ENCODE results near the gene MX1. TPM values are rescaled to one million over a fixed set of nuclear protein-coding genes. Genes with fewer than 3 reads are reported as not detected.

Gene MX1
- total RNA-seq, 1 experiment from 2014 or later, result 1.2 TPM

- no peak overlapping the region for H3K27ac ChIP-seq (ENCODE audit: low read depth, low read length, poor library complexity, severe bottlenecking)
- intact Hi-C loops (cut with micrococcal nuclease; ENCODE audit: unreplicated experiment), result no loop called here
- H3K4me1 ChIP-seq (ENCODE audit: insufficient read depth, low read length, poor library complexity, severe bottlenecking), result no peaks in the 10 kb centered on the region
- H3K9me3 ChIP-seq (ENCODE audit: low read depth, low read length, poor library complexity, severe bottlenecking), result no peaks in the 10 kb centered on the region
- DNase-seq (ENCODE audit: low spot score), result no peak
- no peak for TF ChIP-seq CTCF (conservative IDR thresholded peaks at IDR 0.05; ENCODE audit: low read depth, low read length)
- TF ChIP-seq EZH2 (IDR thresholded peaks at IDR 0.05; ENCODE audit: borderline replicate concordance, low read depth, low read length, poor library complexity, severe bottlenecking), result no peak
- BruUV-seq (replicated peaks), result no TSS peak
- H3K27me3 ChIP-seq (replicated peaks; ENCODE audit: insufficient read depth, low read depth, low read length, poor library complexity), result peaks cover 45% of the 10 kb centered on the region
- CTCF ChIA-PET, result no interaction called here
- no peaks in the 10 kb centered on the region for H3K36me3 ChIP-seq (ENCODE audit: insufficient read depth, low read length, poor library complexity, severe bottlenecking)
- H3K4me3 ChIP-seq (ENCODE audit: low read depth, low read length, poor library complexity, severe bottlenecking), result no peak overlapping the region
- POLR2A ChIA-PET (ENCODE audit: low non-redundant PET), result no interaction called here
Measured at GRCh38 chr21:41504030-41504429, 78.0 kb downstream of the MX1 start.

GRCh38 chr21:41506005-41506594 is 80.1 kb downstream of the MX1 start:
- no peak for DNase-seq (ENCODE audit: low spot score)
- intact Hi-C loops (cut with micrococcal nuclease; ENCODE audit: unreplicated experiment), result no loop called here
- CTCF ChIA-PET, result no interaction called here
- no peaks in the 10 kb centered on the region for H3K36me3 ChIP-seq (ENCODE audit: insufficient read depth, low read length, poor library complexity, severe bottlenecking)
- TF ChIP-seq CTCF (conservative IDR thresholded peaks at IDR 0.05; ENCODE audit: low read depth, low read length) (no peak), EZH2 (IDR thresholded peaks at IDR 0.05; ENCODE audit: borderline replicate concordance, low read depth, low read length, poor library complexity, severe bottlenecking) (no peak)
- no peak overlapping the region for H3K27ac ChIP-seq (ENCODE audit: low read depth, low read length, poor library complexity, severe bottlenecking)
- H3K27me3 ChIP-seq (replicated peaks; ENCODE audit: insufficient read depth, low read depth, low read length, poor library complexity), result peaks cover 51% of the 10 kb centered on the region
- H3K4me3 ChIP-seq (ENCODE audit: low read depth, low read length, poor library complexity, severe bottlenecking), result no peak overlapping the region
- no TSS peak for BruUV-seq (replicated peaks)
- POLR2A ChIA-PET (ENCODE audit: low non-redundant PET), result no interaction called here
- no peaks in the 10 kb centered on the region for H3K9me3 ChIP-seq (ENCODE audit: low read depth, low read length, poor library complexity, severe bottlenecking)
- H3K4me1 ChIP-seq (ENCODE audit: insufficient read depth, low read length, poor library complexity, severe bottlenecking), result no peaks in the 10 kb centered on the region

DNA sequence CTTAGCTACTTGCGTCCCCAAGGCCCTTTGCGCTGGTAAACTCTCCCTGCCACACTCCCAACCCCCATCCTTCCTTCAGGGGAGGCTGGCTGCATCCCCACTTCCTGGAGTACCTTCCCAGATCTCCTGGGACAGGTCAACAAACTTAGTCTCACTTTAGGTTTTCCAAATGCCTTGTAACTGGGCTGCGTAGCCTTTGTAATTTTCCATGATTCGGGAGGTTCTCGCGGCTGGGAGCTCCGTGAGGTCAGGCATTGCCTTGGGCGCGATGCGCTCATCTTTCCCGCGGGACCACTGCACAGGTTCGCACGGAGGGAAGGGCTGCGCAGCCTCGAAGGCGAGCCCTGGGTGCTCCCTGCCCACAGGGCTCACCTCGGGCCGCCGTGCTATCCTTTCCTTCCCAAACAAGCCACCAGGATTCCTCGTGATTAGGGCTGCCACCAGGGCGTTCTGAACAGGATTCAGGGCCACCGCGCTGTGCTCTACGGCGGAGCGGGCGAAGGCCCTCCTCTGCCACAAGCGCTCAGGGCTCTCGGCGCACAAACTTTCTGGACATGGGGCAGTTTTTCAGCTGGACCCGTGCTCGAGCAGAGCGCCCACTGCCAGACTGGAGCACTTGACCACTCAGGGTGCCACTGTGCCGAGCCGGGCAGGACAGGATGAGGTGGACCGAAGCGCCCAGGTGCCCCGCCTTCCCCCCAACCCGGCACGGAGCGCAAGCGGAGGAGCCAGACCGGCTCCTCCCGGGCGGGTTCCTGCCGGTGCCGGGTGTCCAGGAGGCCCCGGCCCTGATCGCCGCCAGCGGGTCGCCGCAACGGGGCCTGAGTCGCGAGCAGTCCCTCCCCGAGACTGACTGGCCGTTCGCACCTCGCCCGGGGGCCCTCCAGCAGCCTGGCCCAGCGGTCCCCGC is 80.8 kb downstream of the MX1 start:
- Histone ChIP-seq H3K36me3 (ENCODE audit: insufficient read depth, low read length, poor library complexity, severe bottlenecking) (no peaks in the 10 kb centered on the region), H3K4me1 (ENCODE audit: insufficient read depth, low read length, poor library complexity, severe bottlenecking) (no peaks in the 10 kb centered on the region), H3K4me3 (ENCODE audit: low read depth, low read length, poor library complexity, severe bottlenecking) (no peak overlapping the region), H3K27me3 (replicated peaks; ENCODE audit: insufficient read depth, low read depth, low read length, poor library complexity) (peaks cover 51% of the 10 kb centered on the region), H3K9me3 (ENCODE audit: low read depth, low read length, poor library complexity, severe bottlenecking) (no peaks in the 10 kb centered on the region), H3K27ac (ENCODE audit: low read depth, low read length, poor library complexity, severe bottlenecking) (no peak overlapping the region)
- POLR2A ChIA-PET (ENCODE audit: low non-redundant PET), result no interaction called here
- no TSS peak for BruUV-seq (replicated peaks)
- no peak for DNase-seq (ENCODE audit: low spot score)
- CTCF ChIA-PET, result no interaction called here
- intact Hi-C loops (cut with micrococcal nuclease; ENCODE audit: unreplicated experiment), result no loop called here
- no peak for TF ChIP-seq CTCF (conservative IDR thresholded peaks at IDR 0.05; ENCODE audit: low read depth, low read length)
- peak; percentile 40 for TF ChIP-seq EZH2 (IDR thresholded peaks at IDR 0.05; ENCODE audit: borderline replicate concordance, low read depth, low read length, poor library complexity, severe bottlenecking)
